ENCODE data around the gene HSPH1.

- TF ChIP-seq CTCF (conservative IDR thresholded peaks at IDR 0.05) = no peak
- TF ChIP-seq ZFX (IDR thresholded peaks at IDR 0.05) = no peak
Observed at GRCh38 chr13:31151837-31152236, 9.9 kb downstream of the HSPH1 start.

Measured in C4-2B (cell line).